HG02885 (cell line): Measurements from ENCODE around the gene LMAN1L.

Source experiments
- ATAC-seq: cut with Tn5 transposase; IDR thresholded peaks from one replicate; pipeline ENCODE4 v1.9.1; 2021; ENCODE audit warnings: mild to moderate bottlenecking; ENCODE audit not compliant: unreplicated experiment, poor library complexity

LMAN1L gene

DNA sequence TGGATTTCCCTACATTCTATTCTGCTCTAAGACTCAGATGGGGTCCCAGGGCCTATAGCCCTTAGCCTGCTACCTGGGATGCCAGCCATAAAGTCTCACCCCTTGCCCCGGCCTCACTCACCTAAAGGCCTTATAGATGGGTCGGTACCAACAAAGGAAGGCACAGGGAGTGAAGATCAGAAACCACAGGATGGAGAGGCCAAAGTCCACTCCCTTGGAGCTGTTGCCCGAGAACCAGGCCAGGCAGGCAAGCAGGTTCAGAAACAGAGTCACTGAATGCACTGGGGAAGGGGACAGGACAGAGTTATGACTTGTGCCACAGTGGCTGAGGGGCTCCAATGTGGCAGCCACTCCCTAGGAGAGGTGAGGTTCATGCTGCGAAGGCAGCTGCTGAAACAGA lies 37.8 kb downstream of the LMAN1L start:
- ATAC-seq, result no peak

- no peak for ATAC-seq
Observed at GRCh38 chr15:74851960-74852359, 39.3 kb downstream of the LMAN1L start.

DNA sequence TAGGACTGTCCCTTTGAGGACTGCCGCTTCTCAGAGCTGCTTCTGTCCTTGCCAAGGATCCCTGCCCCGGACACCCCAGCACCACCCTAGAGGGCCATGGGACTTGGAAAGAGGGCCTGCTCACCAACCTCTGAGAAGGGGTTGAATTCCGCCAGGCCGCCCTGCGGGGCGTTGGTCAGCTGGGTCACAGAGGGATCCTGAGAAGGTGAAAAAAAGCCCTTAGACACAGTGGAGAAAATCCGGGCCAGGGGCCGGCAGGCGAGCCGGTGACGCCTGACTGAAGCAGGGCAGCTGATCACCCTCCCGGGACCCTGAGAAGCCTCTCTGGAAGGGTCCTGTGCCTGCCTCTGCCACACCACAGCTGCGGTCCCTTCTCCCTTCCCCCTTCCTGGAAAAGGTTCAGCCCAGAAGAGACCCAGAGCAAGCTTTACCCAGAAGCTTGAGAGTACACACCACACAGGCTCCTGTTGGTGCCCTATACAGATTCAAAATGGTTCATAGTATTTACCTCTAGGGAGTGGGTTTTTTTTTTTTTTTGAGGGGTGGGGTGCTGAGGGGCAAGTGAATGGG lies 41.9 kb downstream of the LMAN1L start:
- no peak for ATAC-seq

DNA sequence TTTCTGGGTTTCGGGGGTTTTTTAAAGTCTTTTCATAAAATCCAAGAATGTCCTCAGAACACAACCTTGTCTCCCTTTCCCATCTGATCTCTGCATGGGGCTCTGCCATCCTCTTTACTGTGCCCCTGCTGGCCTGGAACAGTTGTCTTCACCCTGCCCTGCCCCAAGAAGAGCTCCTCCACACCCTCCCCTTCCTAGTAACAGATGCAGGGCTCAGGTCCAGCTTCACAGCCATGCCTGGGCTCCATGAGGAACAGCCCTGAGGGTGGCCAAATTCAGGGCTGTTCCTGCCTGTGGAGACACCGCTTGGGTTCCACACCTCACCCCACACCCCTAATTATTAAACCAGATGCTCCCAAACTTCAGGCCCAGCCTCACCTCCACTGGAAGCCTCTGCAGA lies 43.2 kb downstream of the LMAN1L start:
- ATAC-seq, result no peak

DNA sequence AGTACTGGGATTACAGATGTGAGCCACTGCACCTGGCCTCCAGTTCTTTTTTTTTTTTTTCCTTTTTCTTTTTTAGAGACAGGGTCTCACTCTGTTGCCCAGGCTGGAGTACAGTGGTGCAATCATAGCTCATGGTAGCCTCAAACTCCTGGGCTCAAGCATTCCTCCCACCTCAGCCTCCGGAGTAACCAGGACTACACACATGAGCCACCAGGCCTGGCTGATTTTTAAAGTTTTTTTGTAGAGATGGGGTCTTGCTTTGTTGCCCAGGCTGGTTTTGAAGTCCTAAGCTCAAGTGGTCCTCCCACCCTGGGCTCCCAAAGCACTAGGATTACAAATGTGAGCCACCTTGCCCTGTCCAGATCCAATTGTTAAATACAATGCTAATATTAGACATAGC lies 43.9 kb downstream of the LMAN1L start:
- no peak for ATAC-seq

GRCh38 chr15:74857082-74857655 lies 44.5 kb downstream of the LMAN1L start:
- peak; percentile 62 for ATAC-seq

DNA sequence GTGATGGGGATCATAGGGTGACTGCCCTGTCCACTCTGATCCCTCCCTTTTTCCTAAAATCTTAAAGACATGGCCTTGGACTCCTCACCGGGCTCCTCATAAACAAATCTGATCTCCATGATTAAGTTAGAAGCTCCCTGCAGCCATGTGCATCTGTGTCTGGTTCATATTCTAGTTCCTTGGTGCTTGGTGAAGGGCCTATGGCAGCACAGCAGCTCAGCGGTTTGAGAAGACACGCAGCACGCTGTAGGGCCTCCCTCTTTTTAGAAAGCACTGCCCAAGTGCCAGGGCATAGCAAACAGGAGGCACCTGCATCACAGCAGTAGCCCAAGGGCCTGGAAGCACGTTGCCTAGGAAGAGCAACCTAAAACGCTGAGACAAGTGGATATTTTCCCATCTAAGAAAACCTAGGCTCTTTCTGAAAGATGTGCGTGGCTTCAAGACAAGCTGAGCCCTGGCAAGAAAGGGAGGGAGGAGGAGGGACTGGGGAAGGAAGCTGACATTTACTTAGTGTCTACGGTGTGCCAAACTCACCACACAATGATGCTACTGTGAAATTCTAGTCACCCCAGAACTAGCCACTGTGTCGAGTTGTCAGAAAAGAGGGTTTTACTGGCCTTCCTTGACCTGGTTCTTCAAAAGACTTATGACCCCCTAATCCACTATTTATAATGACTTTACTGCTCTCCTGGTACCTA lies 45.2 kb downstream of the LMAN1L start:
- ATAC-seq, result peak; percentile 32

GRCh38 chr15:74858369-74858740 lies 45.7 kb downstream of the LMAN1L start:
- no peak for ATAC-seq

DNA sequence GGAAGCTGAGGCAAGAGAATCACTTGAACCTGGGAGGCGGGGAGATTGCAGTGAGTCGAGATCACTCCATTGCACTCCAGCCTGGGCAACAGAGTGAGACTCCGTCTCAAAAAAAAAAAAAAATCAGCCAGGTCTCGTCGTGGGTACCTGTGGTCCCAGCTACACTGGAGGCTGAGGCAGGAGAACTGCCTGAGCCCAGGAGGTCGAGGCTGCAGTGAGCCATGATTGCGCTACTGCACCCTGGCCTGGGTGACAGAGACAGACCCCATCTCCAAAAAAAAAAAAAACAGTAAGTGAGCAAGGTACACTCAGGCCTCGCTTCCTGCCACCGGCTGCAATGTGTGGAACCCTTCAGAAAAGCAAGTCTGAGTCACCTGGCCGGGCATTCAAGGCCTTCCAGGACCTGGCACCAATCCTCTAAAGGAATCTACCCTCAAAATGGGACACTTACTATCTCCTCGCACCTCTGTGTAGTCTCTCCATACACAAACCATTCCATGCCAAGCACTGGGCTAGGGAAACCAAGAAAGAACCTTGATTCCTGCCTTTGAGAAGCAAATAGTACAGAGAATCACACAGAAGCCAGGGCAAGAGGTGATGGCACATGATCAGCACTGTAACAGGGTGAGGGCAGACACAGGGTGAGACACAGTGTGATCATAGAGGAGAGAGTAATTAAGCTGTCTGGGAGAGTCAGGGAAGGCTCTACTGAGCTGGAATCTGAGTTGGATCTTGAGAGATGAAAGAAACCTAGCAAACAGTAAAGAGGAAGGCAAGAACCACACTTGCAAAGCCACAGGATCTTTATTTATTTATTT lies 50.8 kb downstream of the LMAN1L start:
- ATAC-seq, result no peak

GRCh38 chr15:74864296-74864695 lies 51.7 kb downstream of the LMAN1L start:
- ATAC-seq, result no peak

- ATAC-seq, result no peak
Observed at GRCh38 chr15:74865316-74865715, 52.7 kb downstream of the LMAN1L start.

DNA sequence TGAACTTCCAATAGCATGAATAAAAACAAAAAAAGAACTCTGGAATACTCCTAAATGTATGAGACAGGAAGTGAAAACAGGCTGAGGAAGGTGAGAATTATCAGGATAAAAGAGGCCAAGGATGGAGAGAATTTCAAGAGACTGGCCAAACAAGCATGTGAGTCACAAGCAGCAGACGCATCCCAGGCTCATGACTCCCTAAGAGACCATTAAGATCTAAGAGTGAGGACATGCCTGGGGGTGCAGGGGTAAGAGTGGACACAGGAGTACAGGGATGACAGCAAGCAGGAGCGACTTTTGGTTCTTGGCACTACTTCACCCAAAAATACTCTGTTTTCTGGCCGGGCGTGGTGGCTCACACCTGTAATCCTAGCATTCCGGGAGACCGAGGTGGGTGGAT lies 53.5 kb downstream of the LMAN1L start:
- no peak for ATAC-seq

DNA sequence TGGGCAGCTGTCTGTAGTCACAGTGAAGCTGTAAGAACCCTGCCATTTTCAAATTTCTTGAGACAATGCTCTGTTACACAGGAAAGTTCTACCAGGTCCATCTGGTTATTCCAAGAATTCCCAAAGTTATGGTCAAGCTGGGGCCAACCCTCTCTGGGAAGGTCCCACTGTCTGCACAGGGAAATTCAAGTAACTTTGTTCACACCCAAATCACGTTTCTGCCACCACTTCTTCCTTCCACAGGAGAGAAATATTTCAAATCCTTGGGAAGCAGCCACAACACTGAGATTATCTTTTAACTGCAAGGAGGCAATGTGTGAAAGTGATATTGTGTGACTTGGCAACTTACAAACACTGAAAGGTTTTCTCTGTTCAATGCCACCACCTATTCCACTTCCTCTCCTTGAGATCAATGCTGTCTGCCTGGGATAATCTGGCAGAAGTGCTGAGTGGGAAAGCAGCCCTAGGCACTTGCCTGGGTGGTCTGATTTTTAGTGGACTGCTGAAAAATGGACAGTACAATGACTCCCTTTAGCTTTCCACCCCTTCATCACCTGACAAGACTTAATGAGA lies 54.9 kb downstream of the LMAN1L start:
- ATAC-seq, result no peak

GRCh38 chr15:74868059-74868458 lies 55.4 kb downstream of the LMAN1L start:
- ATAC-seq, result no peak

- peak; percentile 1 for ATAC-seq
Observed at GRCh38 chr15:74869372-74869725, 56.7 kb downstream of the LMAN1L start.

DNA sequence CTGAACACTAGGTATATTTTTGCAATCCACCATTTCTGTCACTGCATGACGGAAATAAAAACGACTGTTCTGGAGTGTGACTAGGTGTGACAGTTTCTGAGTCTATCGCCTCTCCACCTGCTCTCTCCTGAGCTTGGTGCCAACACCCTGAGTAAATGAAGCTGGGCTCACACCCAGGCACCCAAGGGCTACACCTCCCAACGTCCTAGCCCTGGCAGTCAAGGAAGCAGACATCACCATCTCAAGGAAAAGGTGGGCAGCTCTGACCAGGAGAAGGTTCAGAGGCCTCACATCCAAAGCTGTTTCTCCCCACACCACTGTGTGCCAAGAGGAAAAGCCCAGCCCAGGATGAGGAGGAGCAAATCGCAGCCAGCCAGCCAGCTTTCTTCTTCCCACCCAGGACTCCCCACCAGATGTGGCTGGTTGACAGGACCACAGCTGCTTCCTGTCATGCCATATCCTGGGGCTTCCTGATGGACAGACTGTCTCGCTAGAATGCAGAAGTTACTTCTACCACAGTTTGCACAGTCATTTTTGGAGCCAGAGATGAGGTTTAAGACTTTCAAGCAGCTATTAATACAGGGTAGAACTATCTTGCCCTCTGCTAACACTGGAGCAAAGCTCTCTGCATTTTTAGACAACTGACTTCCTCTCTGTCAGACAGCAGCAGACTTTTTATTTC lies 57.2 kb downstream of the LMAN1L start:
- ATAC-seq, result peak; percentile 56

DNA sequence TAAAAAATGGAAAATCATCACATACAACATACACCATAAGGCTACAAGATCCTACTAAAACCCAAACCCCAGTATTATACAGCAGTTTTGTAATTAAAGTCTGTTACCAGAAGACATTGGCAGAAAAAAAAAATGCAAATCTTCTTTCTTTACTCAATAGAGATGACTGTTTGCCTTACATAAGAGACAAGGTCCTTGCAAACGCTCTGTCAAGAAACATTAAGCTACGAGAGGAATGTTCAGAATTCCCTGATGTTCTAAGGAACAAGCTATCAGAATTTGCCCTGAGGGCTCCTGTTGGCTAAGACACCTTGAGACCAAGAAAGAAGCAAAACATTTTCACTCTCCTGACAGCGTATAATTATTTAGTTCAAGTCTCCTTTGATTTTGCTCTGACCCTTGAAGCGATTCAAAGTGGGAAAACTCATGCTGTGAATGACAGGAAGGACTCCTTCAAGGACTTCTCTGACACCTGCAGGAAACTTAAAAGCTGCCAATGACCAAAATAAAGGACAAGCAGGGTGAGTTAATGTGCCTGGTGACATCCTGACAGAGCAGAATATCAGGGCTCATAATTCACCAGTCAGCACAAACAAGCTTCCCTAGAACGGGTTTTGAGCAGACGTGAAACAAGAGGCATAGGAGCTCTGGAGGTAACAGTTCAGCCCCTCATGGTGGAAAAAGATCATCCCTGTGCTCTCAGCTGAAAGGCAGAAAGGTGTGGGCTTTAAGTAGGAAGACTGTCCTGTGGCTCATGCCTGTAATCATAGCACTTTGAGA lies 58.0 kb downstream of the LMAN1L start:
- ATAC-seq, result peak; percentile 4

DNA sequence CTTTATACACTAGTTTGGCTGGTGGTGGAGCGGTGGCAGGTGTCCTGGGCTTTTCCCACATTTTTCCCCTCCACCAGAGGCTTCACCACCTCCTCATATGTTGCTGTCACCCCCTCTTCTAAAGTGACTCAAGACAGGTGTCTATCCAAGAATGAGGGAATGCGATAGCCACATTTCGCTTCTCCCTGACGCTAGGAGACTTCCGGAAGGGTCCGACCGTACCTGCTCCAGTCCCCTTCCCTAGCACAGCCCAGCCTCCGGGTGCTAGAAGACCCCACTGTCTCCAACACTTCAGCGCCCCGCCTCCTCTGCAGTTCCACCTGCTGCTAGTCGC lies 60.0 kb downstream of the LMAN1L start:
- no peak for ATAC-seq

DNA sequence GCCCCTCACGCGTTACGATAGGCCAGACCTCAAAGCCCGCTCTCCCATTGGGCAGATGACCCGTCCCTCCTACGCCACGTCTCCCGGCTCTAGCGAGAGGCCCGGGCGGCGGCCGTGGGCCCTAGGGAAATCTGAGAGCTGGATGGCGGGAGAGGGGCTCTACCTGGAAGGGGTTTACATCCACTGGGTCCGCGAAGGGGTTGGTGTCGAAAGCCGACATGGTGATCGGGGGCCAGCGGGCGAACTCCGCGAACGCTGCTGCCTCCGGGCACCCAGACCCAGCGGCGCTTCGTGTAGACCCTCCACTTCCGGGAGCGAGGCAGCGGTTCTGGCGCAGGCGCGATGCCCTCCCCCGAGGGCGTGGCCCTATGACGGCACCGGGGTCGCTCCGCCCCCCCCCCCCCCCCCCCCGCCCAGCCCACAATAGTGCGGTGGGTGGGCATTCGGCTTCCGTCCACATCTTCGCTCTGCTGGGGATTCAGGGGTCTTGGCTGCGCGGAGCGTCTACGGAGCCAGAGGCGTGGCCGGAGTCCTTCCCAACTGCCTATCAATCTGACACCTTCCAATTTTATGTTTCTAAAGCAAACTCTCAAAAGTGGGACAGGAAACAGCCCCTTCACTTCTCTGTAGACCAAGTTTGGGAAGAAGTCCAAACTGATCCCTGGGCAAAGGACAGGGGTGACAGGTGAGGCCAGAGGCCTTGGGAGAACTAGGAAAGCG lies 60.6 kb downstream of the LMAN1L start, which contains the start of gene SCAMP2:
SCAMP2 (minus strand) TSS at position 330 of the 720 bp plus-strand sequence; CDS start at position 220, 110 bp downstream.
- ATAC-seq, result peak; percentile 80
